Measurements from ENCODE around the gene NOX5. TPM values are rescaled to one million over a fixed set of nuclear protein-coding genes. Genes with fewer than 3 reads are reported as not detected.
A peak's percentile ranks its signal among the peaks of the same experiment; 100 is the strongest.

NOX5 gene
- total RNA-seq, 1 donor from 2014 or later = not detected

- no peaks in the 10 kb centered on the region for H3K4me1 Mint-ChIP-seq (ENCODE audit: unreplicated experiment)
- H3K27me3 Mint-ChIP-seq (ENCODE audit: unreplicated experiment) = peaks cover 36% of the 10 kb centered on the region
- no peak for DNase-seq (ENCODE audit: extremely low spot score, unreplicated experiment)
- no peak overlapping the region for H3K27ac Mint-ChIP-seq (ENCODE audit: unreplicated experiment)
- no peaks in the 10 kb centered on the region for H3K9me3 Mint-ChIP-seq (ENCODE audit: unreplicated experiment)
- no peak overlapping the region for H3K4me3 Mint-ChIP-seq (ENCODE audit: unreplicated experiment)
- H3K36me3 Mint-ChIP-seq (ENCODE audit: unreplicated experiment) = no peaks in the 10 kb centered on the region
- TF ChIP-seq CTCF (IDR thresholded peaks at IDR 0.05) = no peak
Measured at GRCh38 chr15:69021895-69022294, 7.4 kb downstream of the NOX5 start.

GRCh38 chr15:69025320-69025719, 10.8 kb downstream of the NOX5 start:
- H3K4me3 Mint-ChIP-seq (ENCODE audit: unreplicated experiment) = no peak overlapping the region
- no peak for TF ChIP-seq CTCF (IDR thresholded peaks at IDR 0.05)
- peak; percentile 32 for DNase-seq (ENCODE audit: extremely low spot score, unreplicated experiment)

GRCh38 chr15:69026355-69026754, 11.9 kb downstream of the NOX5 start:
- Mint-ChIP-seq H3K36me3 (ENCODE audit: unreplicated experiment) (no peaks in the 10 kb centered on the region), H3K9me3 (ENCODE audit: unreplicated experiment) (no peaks in the 10 kb centered on the region), H3K4me3 (ENCODE audit: unreplicated experiment) (no peak overlapping the region), H3K27ac (ENCODE audit: unreplicated experiment) (no peak overlapping the region), H3K4me1 (ENCODE audit: unreplicated experiment) (peaks cover 2% of the 10 kb centered on the region), H3K27me3 (ENCODE audit: unreplicated experiment) (peaks cover 20% of the 10 kb centered on the region)
- DNase-seq (ENCODE audit: extremely low spot score, unreplicated experiment) = peak; percentile 56
- no peak for TF ChIP-seq CTCF (IDR thresholded peaks at IDR 0.05)

More at GRCh38 chr15:69025320-69025719, 10.8 kb downstream of the NOX5 start:
- Mint-ChIP-seq H3K9me3 (ENCODE audit: unreplicated experiment) (no peaks in the 10 kb centered on the region), H3K27ac (ENCODE audit: unreplicated experiment) (no peak overlapping the region), H3K36me3 (ENCODE audit: unreplicated experiment) (no peaks in the 10 kb centered on the region), H3K4me1 (ENCODE audit: unreplicated experiment) (no peaks in the 10 kb centered on the region), H3K27me3 (ENCODE audit: unreplicated experiment) (peaks cover 24% of the 10 kb centered on the region)

- Mint-ChIP-seq H3K27ac (ENCODE audit: unreplicated experiment) (no peak overlapping the region), H3K9me3 (ENCODE audit: unreplicated experiment) (no peaks in the 10 kb centered on the region), H3K4me3 (ENCODE audit: unreplicated experiment) (no peak overlapping the region), H3K36me3 (ENCODE audit: unreplicated experiment) (no peaks in the 10 kb centered on the region), H3K27me3 (ENCODE audit: unreplicated experiment) (peaks cover 5% of the 10 kb centered on the region), H3K4me1 (ENCODE audit: unreplicated experiment) (peaks cover 7% of the 10 kb centered on the region)
- TF ChIP-seq CTCF (IDR thresholded peaks at IDR 0.05) = no peak
- DNase-seq (ENCODE audit: extremely low spot score, unreplicated experiment) = peak; percentile 67
Measured at GRCh38 chr15:69027976-69028518, 13.6 kb downstream of the NOX5 start.

- H3K4me1 Mint-ChIP-seq (ENCODE audit: unreplicated experiment) = peaks cover 7% of the 10 kb centered on the region
- peak; percentile 75 for DNase-seq (ENCODE audit: extremely low spot score, unreplicated experiment)
- H3K27ac Mint-ChIP-seq (ENCODE audit: unreplicated experiment) = no peak overlapping the region
- TF ChIP-seq CTCF (IDR thresholded peaks at IDR 0.05) = peak; percentile 68
- H3K36me3 Mint-ChIP-seq (ENCODE audit: unreplicated experiment) = no peaks in the 10 kb centered on the region
- H3K9me3 Mint-ChIP-seq (ENCODE audit: unreplicated experiment) = no peaks in the 10 kb centered on the region
- peak overlapping the region; percentile 48 for H3K4me3 Mint-ChIP-seq (ENCODE audit: unreplicated experiment)
- H3K27me3 Mint-ChIP-seq (ENCODE audit: unreplicated experiment) = peaks cover 2% of the 10 kb centered on the region
Measured at GRCh38 chr15:69031013-69032001, 16.8 kb downstream of the NOX5 start.

All from osteocyte (in vitro differentiated cells).